WERI-Rb-1 (cell line): ENCODE measurements around the gene CYB5R2.

ENCODE experiments used
- DNase-seq: peaks from one replicate; pipeline ENCODE4 v3.0.0-alpha.2; 2020
- H3K27ac ChIP-seq: fragments of 250-450 bp; sonication (Bioruptor Pico); 2 replicates; pipeline ENCODE4 v1.5.1; 2020; ENCODE audit warnings: mild to moderate bottlenecking, moderate library complexity
- H3K27me3 ChIP-seq: fragments of 250-450 bp; sonication (Bioruptor Pico); 2 replicates; pipeline ENCODE4 v1.5.1; 2021; ENCODE audit warnings: mild to moderate bottlenecking, low read depth, moderate library complexity; ENCODE audit not compliant: insufficient read depth, severe bottlenecking
- H3K36me3 ChIP-seq: fragments of 250-450 bp; sonication (Bioruptor Pico); 2 replicates; pipeline ENCODE4 v1.5.1; 2020; ENCODE audit warnings: mild to moderate bottlenecking, moderate library complexity
- H3K4me3 ChIP-seq: 2 replicates; pipeline ENCODE4 v1.5.1; 2011; ENCODE audit warnings: low read depth, mild to moderate bottlenecking, control low read depth, low read length
- H3K9me3 ChIP-seq: fragments of 250-450 bp; sonication (Bioruptor Pico); 2 replicates; pipeline ENCODE4 v1.5.1; 2021; ENCODE audit warnings: mild to moderate bottlenecking, moderate library complexity; ENCODE audit not compliant: severe bottlenecking
- TF ChIP-seq, protein P1 (sequence below): IDR thresholded peaks from 2 replicates; pipeline ENCODE4 v1.5.1; 2011; ENCODE audit warnings: low read depth, mild to moderate bottlenecking, control low read depth, inconsistent platforms, low read length

The CYB5R2 gene

DNA sequence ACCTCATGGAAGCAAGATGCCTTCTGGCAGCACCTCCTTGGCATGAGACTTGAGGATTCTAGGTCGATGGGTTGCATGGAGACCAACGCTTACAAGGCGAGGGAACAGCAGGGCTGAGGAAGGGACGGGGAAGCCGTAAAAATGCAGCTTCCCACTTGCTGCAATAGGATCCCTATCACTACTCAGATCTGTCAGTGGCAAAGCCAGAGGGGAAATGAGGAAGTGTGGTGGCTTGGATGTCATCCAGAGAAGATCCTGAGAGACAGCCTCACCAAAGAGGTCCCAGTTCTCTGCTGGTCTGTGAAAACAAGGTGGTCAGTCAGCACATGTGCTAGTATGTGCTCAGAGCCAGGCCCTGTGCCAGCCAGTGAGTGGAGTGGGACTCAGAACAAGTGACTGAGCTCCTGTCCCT, 22.2 kb downstream of the CYB5R2 start:
- TF ChIP-seq, protein P1, sequence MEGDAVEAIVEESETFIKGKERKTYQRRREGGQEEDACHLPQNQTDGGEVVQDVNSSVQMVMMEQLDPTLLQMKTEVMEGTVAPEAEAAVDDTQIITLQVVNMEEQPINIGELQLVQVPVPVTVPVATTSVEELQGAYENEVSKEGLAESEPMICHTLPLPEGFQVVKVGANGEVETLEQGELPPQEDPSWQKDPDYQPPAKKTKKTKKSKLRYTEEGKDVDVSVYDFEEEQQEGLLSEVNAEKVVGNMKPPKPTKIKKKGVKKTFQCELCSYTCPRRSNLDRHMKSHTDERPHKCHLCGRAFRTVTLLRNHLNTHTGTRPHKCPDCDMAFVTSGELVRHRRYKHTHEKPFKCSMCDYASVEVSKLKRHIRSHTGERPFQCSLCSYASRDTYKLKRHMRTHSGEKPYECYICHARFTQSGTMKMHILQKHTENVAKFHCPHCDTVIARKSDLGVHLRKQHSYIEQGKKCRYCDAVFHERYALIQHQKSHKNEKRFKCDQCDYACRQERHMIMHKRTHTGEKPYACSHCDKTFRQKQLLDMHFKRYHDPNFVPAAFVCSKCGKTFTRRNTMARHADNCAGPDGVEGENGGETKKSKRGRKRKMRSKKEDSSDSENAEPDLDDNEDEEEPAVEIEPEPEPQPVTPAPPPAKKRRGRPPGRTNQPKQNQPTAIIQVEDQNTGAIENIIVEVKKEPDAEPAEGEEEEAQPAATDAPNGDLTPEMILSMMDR: no peak
- Histone ChIP-seq H3K4me3 (no peak overlapping the region), H3K27ac (no peak overlapping the region), H3K9me3 (no peaks in the 10 kb centered on the region), H3K27me3 (no peaks in the 10 kb centered on the region), H3K36me3 (no peaks in the 10 kb centered on the region)
- no peak for DNase-seq

DNA sequence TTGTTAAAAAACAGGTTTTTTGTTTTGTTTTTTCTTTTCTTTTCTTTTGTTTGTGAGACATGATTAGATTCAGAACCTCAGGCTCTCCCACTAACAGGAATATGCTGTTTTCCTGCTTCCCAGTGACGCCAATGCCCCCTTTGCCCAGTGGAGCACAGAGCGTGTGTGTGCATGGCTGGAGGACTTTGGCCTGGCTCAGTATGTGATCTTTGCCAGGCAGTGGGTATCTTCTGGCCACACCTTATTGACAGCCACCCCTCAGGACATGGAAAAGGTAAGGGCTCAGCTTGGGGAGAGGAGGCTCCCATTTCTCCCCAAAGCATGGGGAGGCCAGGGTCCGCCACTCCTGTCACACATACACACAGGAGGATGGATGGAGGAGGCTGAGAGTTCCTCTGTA, 25.0 kb downstream of the CYB5R2 start:
- no peaks in the 10 kb centered on the region for H3K9me3 ChIP-seq
- DNase-seq: no peak
- no peaks in the 10 kb centered on the region for H3K27me3 ChIP-seq
- H3K36me3 ChIP-seq: no peaks in the 10 kb centered on the region
- no peak overlapping the region for H3K27ac ChIP-seq
- H3K4me3 ChIP-seq: no peak overlapping the region
- TF ChIP-seq, protein P1: no peak

DNA sequence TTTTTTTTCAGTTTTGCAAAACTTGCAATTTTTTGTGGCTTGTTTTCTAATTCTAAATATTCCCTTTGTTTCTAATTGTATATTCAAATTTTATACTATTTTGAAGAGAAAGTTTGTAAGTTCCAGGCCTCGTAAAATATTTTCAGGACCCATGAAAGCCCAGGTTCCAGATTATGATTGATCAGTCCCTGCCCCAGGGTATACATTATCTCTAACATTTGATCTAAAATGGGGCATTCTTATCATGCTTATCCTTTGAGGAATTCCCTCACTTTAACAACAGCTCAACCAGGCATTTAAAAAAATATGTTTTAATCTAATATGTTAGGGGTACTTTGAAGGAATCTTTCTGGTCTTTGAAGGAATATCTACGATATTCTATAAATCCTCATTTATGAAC, 26.4 kb downstream of the CYB5R2 start:
- Histone ChIP-seq H3K9me3 (no peaks in the 10 kb centered on the region), H3K27ac (no peak overlapping the region), H3K4me3 (no peak overlapping the region), H3K36me3 (no peaks in the 10 kb centered on the region), H3K27me3 (no peaks in the 10 kb centered on the region)
- DNase-seq: no peak
- TF ChIP-seq, protein P1: no peak

DNA sequence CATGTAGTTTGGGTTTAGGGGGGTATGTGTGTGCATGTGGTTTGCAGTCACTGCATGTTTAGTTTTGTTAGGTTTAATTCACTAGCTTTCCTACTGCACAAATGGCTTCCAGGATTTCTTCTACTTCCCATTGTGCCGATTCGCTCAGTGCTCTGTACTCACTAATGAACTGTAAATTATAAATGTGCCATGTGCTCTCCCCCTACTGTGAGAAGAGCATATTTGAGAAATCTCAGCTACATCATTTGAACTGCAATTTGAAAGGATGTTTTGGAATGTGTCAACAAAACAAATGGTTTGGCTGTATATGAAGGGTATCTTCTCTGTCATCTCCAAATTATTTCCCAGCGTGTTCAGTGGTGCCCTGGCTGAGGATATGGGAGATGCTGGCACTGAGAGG, 28.1 kb downstream of the CYB5R2 start:
- Histone ChIP-seq H3K27me3 (no peaks in the 10 kb centered on the region), H3K4me3 (no peak overlapping the region), H3K36me3 (no peaks in the 10 kb centered on the region), H3K27ac (no peak overlapping the region), H3K9me3 (no peaks in the 10 kb centered on the region)
- DNase-seq: no peak
- TF ChIP-seq, protein P1: no peak

DNA sequence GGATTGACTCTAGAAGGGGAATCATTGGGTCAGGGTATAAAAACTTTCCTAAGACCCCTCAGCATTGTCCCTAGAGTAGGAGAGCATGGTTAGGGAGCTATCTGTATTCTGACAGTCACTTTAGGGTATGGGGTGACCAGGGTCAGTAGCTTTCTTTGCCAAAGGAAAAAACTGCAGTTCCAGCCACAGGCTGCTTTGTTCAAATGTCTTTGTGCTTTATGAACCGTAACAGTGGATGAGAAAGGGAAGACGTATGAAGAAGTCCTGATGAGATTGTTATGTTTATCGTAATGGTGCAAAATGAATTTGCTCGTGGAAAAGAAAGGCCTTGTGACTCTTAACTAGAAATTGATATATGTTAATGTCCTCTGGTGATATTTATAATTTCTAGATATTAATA, 30.0 kb downstream of the CYB5R2 start:
- TF ChIP-seq, protein P1: no peak
- Histone ChIP-seq H3K9me3 (no peaks in the 10 kb centered on the region), H3K4me3 (no peak overlapping the region), H3K27ac (no peak overlapping the region), H3K27me3 (no peaks in the 10 kb centered on the region), H3K36me3 (no peaks in the 10 kb centered on the region)
- no peak for DNase-seq

DNA sequence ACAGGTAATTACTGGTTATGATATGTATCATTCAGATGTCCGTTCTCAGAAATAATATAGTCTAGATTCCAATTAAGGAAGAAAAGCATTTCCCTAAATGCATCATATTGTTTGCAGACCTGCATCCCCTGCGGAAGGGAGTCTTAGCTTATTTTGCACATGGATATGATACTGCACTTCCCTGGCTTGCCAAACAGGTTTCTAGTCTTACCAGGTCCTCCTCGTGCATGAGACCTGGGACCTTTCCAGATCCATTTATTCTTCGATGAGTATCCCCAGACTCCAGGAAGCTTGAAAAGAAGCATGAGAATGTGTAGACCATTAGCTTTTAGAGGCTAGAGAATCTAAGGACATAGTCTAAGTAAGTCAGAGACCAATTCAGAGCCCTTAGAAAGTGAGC, 30.6 kb downstream of the CYB5R2 start:
- no peak overlapping the region for H3K27ac ChIP-seq
- H3K9me3 ChIP-seq: no peaks in the 10 kb centered on the region
- no peaks in the 10 kb centered on the region for H3K36me3 ChIP-seq
- H3K4me3 ChIP-seq: no peak overlapping the region
- TF ChIP-seq, protein P1: no peak
- no peaks in the 10 kb centered on the region for H3K27me3 ChIP-seq
- no peak for DNase-seq
